ENCODE data around the gene PIAS4. TPM values are rescaled to one million over a fixed set of nuclear protein-coding genes. Genes with fewer than 3 reads are reported as not detected.

Gene PIAS4
- polyA plus RNA-seq, 1 donor (not counting 4 experiments of a cell fraction or from before 2014, with no cell fraction given), result 7.5 TPM

DNA sequence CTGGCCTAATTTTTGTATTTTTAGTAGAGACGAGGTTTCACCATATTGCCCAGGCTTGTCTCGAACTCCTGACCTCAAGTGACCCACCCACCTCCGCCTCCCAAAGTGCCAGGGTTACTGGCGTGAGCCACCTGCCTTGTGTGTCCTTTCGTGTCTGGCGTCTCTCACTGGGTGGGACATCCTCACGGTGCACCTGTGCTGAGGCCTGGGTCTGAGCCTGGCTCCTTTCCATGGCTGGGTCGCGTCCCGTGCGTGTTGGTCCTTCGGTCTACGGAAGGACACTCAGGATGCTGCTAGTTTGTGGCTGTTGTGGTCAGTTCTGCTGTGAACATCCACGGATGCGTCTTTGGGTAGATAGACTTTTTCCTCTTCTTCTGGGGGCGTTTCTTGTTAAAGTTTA, 19.6 kb downstream of the PIAS4 start:
- no peak for FAIRE-seq
- no peaks in the 10 kb centered on the region for H3K4me1 ChIP-seq (ENCODE audit: control insufficient read depth, extremely low read depth, insufficient read depth, low read length)
- no peaks in the 10 kb centered on the region for H3K79me2 ChIP-seq (ENCODE audit: control insufficient read depth, insufficient read depth, low read length)
- H3K4me3 ChIP-seq (ENCODE audit: control insufficient read depth in 2 of 3, extremely low read depth in 1 of 3, insufficient read depth in 2 of 3, low read depth in 1 of 3, low read length in 3 of 3), result no peak overlapping the region
- H3K27ac ChIP-seq (ENCODE audit: control insufficient read depth, insufficient read depth, low read length), result no peak overlapping the region
- no peaks in the 10 kb centered on the region for H4K20me1 ChIP-seq (ENCODE audit: control insufficient read depth, extremely low read depth, insufficient read depth, low read length)
- no peak overlapping the region for H2AFZ ChIP-seq (ENCODE audit: control insufficient read depth, low read length)
- H3K4me2 ChIP-seq (ENCODE audit: control insufficient read depth, extremely low read depth, insufficient read depth, low read depth, low read length), result no peak overlapping the region
- dilution Hi-C loops (cut with MboI; ENCODE audit: extremely low pct_ligation_motif_present, low sequenced_read_pairs), result no loop called here
- H3K36me3 ChIP-seq (ENCODE audit: control insufficient read depth in 2 of 2, extremely low read depth in 1 of 2, insufficient read depth in 2 of 2, low read length in 2 of 2), result peaks cover 6 to 19% of the 10 kb centered on the region in 2 experiments
- H3K9ac ChIP-seq (ENCODE audit: control insufficient read depth, extremely low read depth, insufficient read depth, low read length), result no peak overlapping the region
- no peaks in the 10 kb centered on the region for H3K9me1 ChIP-seq (ENCODE audit: control insufficient read depth, extremely low read depth, insufficient read depth, low read length)
- TF ChIP-seq EZH2 (IDR thresholded peaks at IDR 0.05; ENCODE audit: low read length), result no peak
- TF ChIP-seq, protein P1, sequence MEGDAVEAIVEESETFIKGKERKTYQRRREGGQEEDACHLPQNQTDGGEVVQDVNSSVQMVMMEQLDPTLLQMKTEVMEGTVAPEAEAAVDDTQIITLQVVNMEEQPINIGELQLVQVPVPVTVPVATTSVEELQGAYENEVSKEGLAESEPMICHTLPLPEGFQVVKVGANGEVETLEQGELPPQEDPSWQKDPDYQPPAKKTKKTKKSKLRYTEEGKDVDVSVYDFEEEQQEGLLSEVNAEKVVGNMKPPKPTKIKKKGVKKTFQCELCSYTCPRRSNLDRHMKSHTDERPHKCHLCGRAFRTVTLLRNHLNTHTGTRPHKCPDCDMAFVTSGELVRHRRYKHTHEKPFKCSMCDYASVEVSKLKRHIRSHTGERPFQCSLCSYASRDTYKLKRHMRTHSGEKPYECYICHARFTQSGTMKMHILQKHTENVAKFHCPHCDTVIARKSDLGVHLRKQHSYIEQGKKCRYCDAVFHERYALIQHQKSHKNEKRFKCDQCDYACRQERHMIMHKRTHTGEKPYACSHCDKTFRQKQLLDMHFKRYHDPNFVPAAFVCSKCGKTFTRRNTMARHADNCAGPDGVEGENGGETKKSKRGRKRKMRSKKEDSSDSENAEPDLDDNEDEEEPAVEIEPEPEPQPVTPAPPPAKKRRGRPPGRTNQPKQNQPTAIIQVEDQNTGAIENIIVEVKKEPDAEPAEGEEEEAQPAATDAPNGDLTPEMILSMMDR (optimal IDR thresholded peaks at IDR 0.05 in 1 of 3, IDR thresholded peaks at IDR 0.05 in 1 of 3, conservative IDR thresholded peaks at IDR 0.05 in 1 of 3; ENCODE audit: extremely low read depth in 1 of 3, insufficient read depth in 2 of 3, low read length in 3 of 3), result no peak
- DNase-seq (ENCODE audit: low read depth, low spot score), result no peak
- no peaks in the 10 kb centered on the region for H3K9me3 ChIP-seq (ENCODE audit: control insufficient read depth, low read depth, low read length)
- H3K27me3 ChIP-seq (ENCODE audit: control insufficient read depth, extremely low read depth, insufficient read depth, low read length), result no peaks in the 10 kb centered on the region

DNA sequence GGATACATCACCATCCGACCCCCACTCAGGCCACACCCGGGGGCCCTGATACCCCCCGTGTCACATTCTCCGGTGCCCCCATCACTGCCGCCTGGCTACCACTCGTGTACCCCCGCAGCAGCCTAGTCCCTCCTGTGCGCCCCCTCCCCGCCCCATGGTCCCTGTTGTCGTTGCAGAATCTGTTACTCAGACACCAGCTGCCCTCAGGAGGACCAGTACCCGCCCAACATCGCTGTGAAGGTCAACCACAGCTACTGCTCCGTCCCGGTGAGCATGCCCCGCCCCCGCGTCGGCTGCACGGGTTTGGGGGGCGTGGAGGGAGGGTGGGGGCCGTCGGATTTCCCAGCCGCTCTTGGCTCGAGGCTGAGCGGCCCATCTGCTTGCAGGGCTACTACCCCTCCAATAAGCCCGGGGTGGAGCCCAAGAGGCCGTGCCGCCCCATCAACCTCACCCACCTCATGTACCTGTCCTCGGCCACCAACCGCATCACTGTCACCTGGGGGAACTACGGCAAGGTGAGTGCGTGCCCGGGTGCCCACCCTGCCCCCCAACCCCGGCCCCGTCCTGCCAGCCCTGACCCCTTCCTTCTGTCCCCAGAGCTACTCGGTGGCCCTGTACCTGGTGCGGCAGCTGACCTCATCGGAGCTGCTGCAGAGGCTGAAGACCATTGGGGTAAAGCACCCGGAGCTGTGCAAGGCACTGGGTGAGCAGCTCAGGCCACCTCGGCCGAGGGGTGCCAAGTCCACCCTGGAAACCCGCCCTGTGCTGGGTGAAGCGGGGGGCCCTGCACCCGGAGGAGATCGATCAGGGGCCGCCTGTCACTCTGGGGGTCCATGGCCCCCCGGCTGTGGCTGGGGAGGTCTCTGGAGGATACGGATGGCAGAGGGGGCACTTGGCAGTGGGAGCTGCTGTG, 21.1 kb downstream of the PIAS4 start:
- TF ChIP-seq, protein P1 (optimal IDR thresholded peaks at IDR 0.05 in 1 of 3, IDR thresholded peaks at IDR 0.05 in 1 of 3, conservative IDR thresholded peaks at IDR 0.05 in 1 of 3; ENCODE audit: extremely low read depth in 1 of 3, insufficient read depth in 2 of 3, low read length in 3 of 3), result no peak
- no peak for TF ChIP-seq EZH2 (IDR thresholded peaks at IDR 0.05; ENCODE audit: low read length)
- Histone ChIP-seq H3K4me2 (ENCODE audit: control insufficient read depth, extremely low read depth, insufficient read depth, low read depth, low read length) (no peak overlapping the region), H3K27ac (ENCODE audit: control insufficient read depth, insufficient read depth, low read length) (no peak overlapping the region), H3K4me1 (ENCODE audit: control insufficient read depth, extremely low read depth, insufficient read depth, low read length) (no peaks in the 10 kb centered on the region), H3K79me2 (ENCODE audit: control insufficient read depth, insufficient read depth, low read length) (no peaks in the 10 kb centered on the region), H3K9me1 (ENCODE audit: control insufficient read depth, extremely low read depth, insufficient read depth, low read length) (no peaks in the 10 kb centered on the region), H2AFZ (ENCODE audit: control insufficient read depth, low read length) (no peak overlapping the region), H3K36me3 (ENCODE audit: control insufficient read depth in 2 of 2, extremely low read depth in 1 of 2, insufficient read depth in 2 of 2, low read length in 2 of 2) (peaks cover 9 to 23% of the 10 kb centered on the region in 2 experiments), H3K9me3 (ENCODE audit: control insufficient read depth, low read depth, low read length) (no peaks in the 10 kb centered on the region), H3K27me3 (ENCODE audit: control insufficient read depth, extremely low read depth, insufficient read depth, low read length) (no peaks in the 10 kb centered on the region), H4K20me1 (ENCODE audit: control insufficient read depth, extremely low read depth, insufficient read depth, low read length) (no peaks in the 10 kb centered on the region), H3K4me3 (ENCODE audit: control insufficient read depth in 2 of 3, extremely low read depth in 1 of 3, insufficient read depth in 2 of 3, low read depth in 1 of 3, low read length in 3 of 3) (no peak overlapping the region), H3K9ac (ENCODE audit: control insufficient read depth, extremely low read depth, insufficient read depth, low read length) (no peak overlapping the region)
- DNase-seq (ENCODE audit: low read depth, low spot score), result no peak
- dilution Hi-C loops (cut with MboI; ENCODE audit: extremely low pct_ligation_motif_present, low sequenced_read_pairs), result no loop called here
- no peak for FAIRE-seq
